K562 (cell line): ENCODE measurements around the gene SUFU. TPM values are rescaled to one million over a fixed set of nuclear protein-coding genes. Genes with fewer than 3 reads are reported as not detected.
A peak's percentile ranks its signal among the peaks of the same experiment; 100 is the strongest.

Experiments
- ATAC-seq: fragments of 200-7000 bp; cut with Tn5 transposase; 3 replicates; pipeline ENCODE4 v1.9.1; 2020; ENCODE audit warnings: moderate library complexity
- BruUV-seq: library from RNA; stranded (reverse); fragments of 400-500 nt; replicated peaks from 2 replicates; lab custom pipeline; 2021; lab: Mats Ljungman, UMichigan
- CTCF ChIA-PET: fragments of 300-600 bp; formaldehyde crosslinking; extraction: SDS; loops from one replicate; lab custom pipeline; 2021; ENCODE audit warnings: low intra/inter-chr PET ratio; lab: Yijun Ruan, JAX
- POLR2A ChIA-PET: fragments of 300-600, 350-650 bp; sonication (Branson Sonifier 250); formaldehyde crosslinking; extraction: SDS; loops from one replicate; lab custom pipeline; 2021; ENCODE audit warnings: antibody characterized with exemption, inconsistent platforms; lab: Yijun Ruan, JAX
- DNase-seq, 4 experiments: peaks; one replicate each; pipeline versions ENCODE4 v3.0.0 to v3.0.0-alpha.2; 2011 to 2018; ENCODE audit warnings: low spot score in 3 of 4, mixed read lengths in 3 of 4; ENCODE audit errors: extremely low read depth in 1 of 4
- FAIRE-seq: peaks from 2 replicates; lab custom pipeline; 2011; peaks lifted over from hg19 to GRCh38; lab: Jason Lieb, UNC
- H2AFZ ChIP-seq: 2 replicates; pipeline ENCODE4 v1.6.0; 2011; ENCODE audit warnings: low read depth, low read length, control low read depth, inconsistent platforms
- H3K27ac ChIP-seq: fragments of 200-600 bp; 3 replicates; pipeline ENCODE4 v1.8.0; 2011; ENCODE audit warnings: low read depth, mild to moderate bottlenecking, control low read depth, inconsistent platforms, low read length, moderate library complexity, mixed read lengths; ENCODE audit errors: extremely low read depth
- H3K27me3 ChIP-seq, 2 experiments: fragments of 300-600 bp in 1 of 2; 2 replicates in 1 of 2; 3 replicates in 1 of 2; pipeline versions ENCODE4 v1.6.0 to v1.8.0; 2011; ENCODE audit warnings: inconsistent platforms in 2 of 2, low read length in 2 of 2, mild to moderate bottlenecking in 1 of 2, mixed read lengths in 1 of 2, moderate library complexity in 1 of 2; ENCODE audit not compliant: control insufficient read depth in 2 of 2, insufficient read depth in 2 of 2
- H3K36me3 ChIP-seq: fragments of 300-600 bp; 3 replicates; pipeline ENCODE4 v1.8.0; 2011; ENCODE audit warnings: mild to moderate bottlenecking, low read length, inconsistent platforms; ENCODE audit not compliant: control insufficient read depth, insufficient read depth
- H3K4me1 ChIP-seq, 2 experiments: fragments of 200-600 bp in 1 of 2; replicated peaks in 1 of 2; 2 replicates in 1 of 2; 3 replicates in 1 of 2; pipeline versions ENCODE4 v1.5.1 to v1.8.0; 2011; ENCODE audit warnings: inconsistent platforms in 2 of 2, low read length in 2 of 2, mild to moderate bottlenecking in 1 of 2, mixed read lengths in 1 of 2, moderate library complexity in 1 of 2; ENCODE audit not compliant: control insufficient read depth in 2 of 2, insufficient read depth in 2 of 2
- H3K4me2 ChIP-seq: 2 replicates; pipeline ENCODE4 v1.6.1; 2011; ENCODE audit warnings: low read length, control low read depth, inconsistent platforms, mixed read lengths; ENCODE audit not compliant: insufficient read depth
- H3K4me3 ChIP-seq: fragments of 200-600 bp; sonication (generic), shearing (Covaris generic); 2 replicates; pipeline ENCODE4 v1.5.1; 2016; ENCODE audit warnings: control low read depth, inconsistent platforms
- H3K79me2 ChIP-seq: fragments of 200-600 bp; 3 replicates; pipeline ENCODE4 v1.8.0; 2011; ENCODE audit warnings: low read length, inconsistent platforms; ENCODE audit not compliant: control insufficient read depth, insufficient read depth
- H3K9ac ChIP-seq, 2 experiments: 2 replicates each; pipeline versions ENCODE4 v1.6.0 to v1.6.1; 2011; ENCODE audit warnings: low read depth in 2 of 2, low read length in 2 of 2, control low read depth in 1 of 2, inconsistent platforms in 1 of 2, mild to moderate bottlenecking in 1 of 2, mixed read lengths in 1 of 2; ENCODE audit not compliant: insufficient read depth in 1 of 2
- H3K9me1 ChIP-seq: one replicate; pipeline ENCODE4 v1.6.0; 2011; ENCODE audit warnings: inconsistent platforms, mild to moderate bottlenecking, low read length, moderate library complexity; ENCODE audit not compliant: control insufficient read depth, insufficient read depth
- H3K9me3 ChIP-seq: replicated peaks from 2 replicates; pipeline ENCODE4 v1.5.1; 2011; ENCODE audit warnings: low read depth, low read length, inconsistent platforms; ENCODE audit not compliant: control insufficient read depth, insufficient read depth
- H4K20me1 ChIP-seq: replicated peaks from 2 replicates; pipeline ENCODE4 v1.6.1; 2011; ENCODE audit warnings: low read length, inconsistent platforms, mixed read lengths; ENCODE audit not compliant: control insufficient read depth, insufficient read depth
- CREM ChIP-seq: IDR thresholded peaks from 2 replicates; pipeline ENCODE4 v1.6.1; 2014; ENCODE audit warnings: antibody characterized with exemption, low read depth
- CXXC5 ChIP-seq: fragments of 250-450 bp; sonication (Bioruptor Pico); IDR thresholded peaks from 2 replicates; pipeline ENCODE4 v1.8.0; 2022; ENCODE audit warnings: inconsistent platforms, mild to moderate bottlenecking, moderate library complexity
- FIP1L1 ChIP-seq: fragments of 200-400 bp; formaldehyde crosslinking; IDR thresholded peaks from 2 replicates; pipeline ENCODE4 v1.6.1; 2018; ENCODE audit warnings: mild to moderate bottlenecking, low read depth, low read length; ENCODE audit not compliant: poor library complexity, severe bottlenecking
- GABPA ChIP-seq: fragments of 200-800 bp; sonication (Bioruptor generic); conservative IDR thresholded peaks from 2 replicates; pipeline ENCODE4 v1.6.1; 2016; ENCODE audit warnings: low read depth, missing genetic modification characterization, missing compliant biosample characterization
- HMGN3 ChIP-seq: IDR thresholded peaks from 2 replicates; pipeline ENCODE4 v1.6.1; 2011; ENCODE audit warnings: borderline replicate concordance, low read depth, mild to moderate bottlenecking, mixed read lengths, low read length; ENCODE audit not compliant: insufficient read length; ENCODE audit errors: extremely low read depth
- JUN ChIP-seq, 2 experiments: sonication (generic) in 1 of 2; formaldehyde crosslinking in 1 of 2; IDR thresholded peaks; 2 replicates each; pipeline versions ENCODE4 v1.6.1 to v1.8.0; 2012 to 2022; ENCODE audit warnings: borderline replicate concordance in 2 of 2, mild to moderate bottlenecking in 2 of 2, improper control_type of control experiment in 1 of 2, low read depth in 1 of 2, low read length in 1 of 2, missing genetic modification reagents in 1 of 2
- NONO ChIP-seq, 2 experiments: fragments of 200-400 bp in 1 of 2; fragments of 450-650 bp in 1 of 2; formaldehyde crosslinking in 1 of 2; IDR thresholded peaks; 2 replicates each; pipeline ENCODE4 v1.6.1; 2017; ENCODE audit warnings: low read depth in 2 of 2, mild to moderate bottlenecking in 2 of 2, moderate library complexity in 2 of 2, low read length in 1 of 2
- NR2C2 ChIP-seq, 2 experiments: fragments of 200-800 bp in 1 of 2; sonication (Bioruptor generic) in 1 of 2; sonication (generic) in 1 of 2; formaldehyde crosslinking in 1 of 2; IDR thresholded peaks; 2 replicates each; pipeline versions ENCODE4 v1.6.1 to v1.8.0; 2016 to 2022; ENCODE audit warnings: mild to moderate bottlenecking in 1 of 2, missing compliant biosample characterization in 1 of 2, missing genetic modification characterization in 1 of 2, missing genetic modification reagents in 1 of 2
- PHF8 ChIP-seq: fragments of 200-600 bp; sonication (generic); IDR thresholded peaks from 2 replicates; pipeline ENCODE4 v1.6.1; 2012; ENCODE audit warnings: mixed run types, mild to moderate bottlenecking, inconsistent platforms, low read length, moderate library complexity, borderline replicate concordance
- POLR2G ChIP-seq: fragments of 200-400 bp; formaldehyde crosslinking; IDR thresholded peaks from 2 replicates; pipeline ENCODE4 v1.6.1; 2017; ENCODE audit warnings: low read depth, mild to moderate bottlenecking, antibody characterized with exemption, low read length, moderate library complexity
- SP2 ChIP-seq: IDR thresholded peaks from 2 replicates; pipeline ENCODE4 v1.6.1; 2011; ENCODE audit warnings: mild to moderate bottlenecking, low read depth, low read length, moderate library complexity; ENCODE audit not compliant: poor library complexity, severe bottlenecking; ENCODE audit errors: extremely low read depth
- TBP ChIP-seq: optimal IDR thresholded peaks from 2 replicates; pipeline ENCODE3; 2011; ENCODE audit warnings: low read depth, low read length, improper control_type of control experiment
- ZNF740 ChIP-seq, 3 experiments: fragments of 200-800 bp in 1 of 3; sonication (Bioruptor generic) in 1 of 3; sonication (generic) in 1 of 3; formaldehyde crosslinking in 1 of 3; IDR thresholded peaks; 2 replicates each; pipeline versions ENCODE4 v1.6.1 to v1.8.0; 2016 to 2022; ENCODE audit warnings: mild to moderate bottlenecking in 2 of 3, missing compliant biosample characterization in 2 of 3, missing genetic modification characterization in 2 of 3, missing genetic modification reagents in 1 of 3
- WGBS: fragments of 100-300 bp; shearing (Covaris generic); methylation state at CpG from one replicate; pipeline ENCODE4 v1.1.6; 2016; ENCODE audit warnings: low coverage, mixed read lengths; ENCODE audit not compliant: insufficient coverage; ENCODE audit errors: missing lambda C conversion rate; 5-methylcytosine and 5-hydroxymethylcytosine counted together
- in situ Hi-C: fragments of 300-500 bp; cut with MboI; formaldehyde crosslinking; loops from 4 replicates; pipeline ENCODE4 v1.15.0; 2018; ENCODE audit warnings: inconsistent platforms, mixed read lengths
- intact Hi-C: fragments of 100-400 bp; cut with micrococcal nuclease; formaldehyde crosslinking; loops from 2 replicates; pipeline ENCODE4 v1.14.2; 2022
- polyA plus RNA-seq, 8 experiments: library from polyadenylated mRNA; depleted of rRNA in 4 of 8; stranded (reverse) in 5 of 8; unstranded in 3 of 8; fragments of >200 nt; fragmentation: Nextera tagmentation in 2 of 8; fragmentation: Illumina TruSeq in 1 of 8; extraction: Ambion mirVana in 2 of 8; extraction: Trizol in 1 of 8; gene quantifications; 2 replicates each; pipeline versions ENCODE4 v1.2.1 to v1.2.3, GENCODE V29; 2011 to 2014; ENCODE audit warnings: inconsistent platforms in 1 of 8, missing spikeins in 1 of 8
- total RNA-seq, 7 experiments: library from RNA; depleted of rRNA in 6 of 7; stranded (reverse); fragments of >200 nt in 6 of 7; fragmentation: Illumina TruSeq in 2 of 7; extraction: Trizol in 2 of 7; gene quantifications; 2 replicates each; pipeline versions ENCODE4 v1.2.1 to v1.2.3, GENCODE V29; 2011 to 2021; ENCODE audit warnings: low replicate concordance in 1 of 7

Gene SUFU
- total and polyA plus RNA-seq, 9 of the 15 experiments (the other 6 are each of a cell fraction or from before 2014, with no cell fraction given): 0.59 to 6.3 (median 0.82) TPM

GRCh38 chr10:102643336-102644065, 139.7 kb downstream of the SUFU start (continued):
- TF ChIP-seq ZNF740 (CRISPR knock-in tag; IDR thresholded peaks at IDR 0.05) (no peak), ZNF740 (tag; IDR thresholded peaks at IDR 0.05) (peak in 1 of 2 experiments; percentile 80; a peak in 2 of 4 replicates), GABPA (0 out of 2 replicates have a peak, but pooled peaks have one; percentile 2), POLR2G (peak; percentile 64)

GRCh38 chr10:102644066-102644645, 140.4 kb downstream of the SUFU start, which contains the start of gene TRIM8:
Gene TRIM8, plus strand, starts transcription at chr10:102644479. Its CDS starts 139 bp downstream, at chr10:102644618.
- no peaks in the 10 kb centered on the region for H3K9me3 ChIP-seq
- H3K27me3 ChIP-seq: no peaks in the 10 kb centered on the region
- peak within 1 kb of the TSS; percentile 89 for H3K27ac ChIP-seq
- peak; percentile 39 to 62 (median 45) for DNase-seq
- POLR2A ChIA-PET: interaction anchor here (0.6 to 6.2 kb wide), 9 partner anchors 9 to 70 kb away, joined by 3 to 60 read pairs (median 5); partner anchors contain the start of genes ARL3 and SFXN2
- peak within 1 kb of the TSS; percentile 80 to 98 for H3K9ac ChIP-seq
- in situ Hi-C loops: no loop called here
- no TSS peak for BruUV-seq
- peak within 1 kb of the TSS; percentile 87 for H3K4me2 ChIP-seq
- CTCF ChIA-PET: no interaction called here
- peak within 1 kb of the TSS; percentile 29 for H2AFZ ChIP-seq
- intact Hi-C loops: loop anchor here (5.0 kb wide), 1 partner anchor 37 kb away; no protein-coding TSS in a partner anchor
- peaks cover 63% of the 10 kb centered on the region for H3K79me2 ChIP-seq
- H3K4me1 ChIP-seq: peaks cover 6 to 61% of the 10 kb centered on the region in 2 experiments; a peak in 4 of 5 replicates
- H4K20me1 ChIP-seq: 0 out of 2 replicates have a peak, but pooled peaks cover 4% of the 10 kb centered on the region
- peaks cover 3% of the 10 kb centered on the region; the same call in 2 of the 3 replicates for H3K36me3 ChIP-seq
- peak; percentile 29 for ATAC-seq
- 0% methylated on average over 20 of the region's 80 CpGs for WGBS
- H3K9me1 ChIP-seq: peaks cover 2% of the 10 kb centered on the region
- H3K4me3 ChIP-seq: peak within 1 kb of the TSS; percentile 78
- no peak for FAIRE-seq
- TF ChIP-seq PHF8: peak; percentile 42; the same call in 1 of the 2 replicates
- peak in 1 of 2 experiments; percentile 57; a peak in 2 of 4 replicates for TF ChIP-seq NONO (IDR thresholded peaks at IDR 0.05; ENCODE audit: low read depth in 2 of 2, low read length in 1 of 2)
- TF ChIP-seq CREM: 0 out of 2 replicates have a peak, but pooled peaks have one; percentile 5
- TF ChIP-seq SP2: no peak
- peak; percentile 16 for TF ChIP-seq HMGN3
- TF ChIP-seq JUN (IDR thresholded peaks at IDR 0.05; ENCODE audit: borderline replicate concordance, low read depth, low read length): no peak
- TF ChIP-seq JUN (CRISPR knock-in tag; IDR thresholded peaks at IDR 0.05; ENCODE audit: borderline replicate concordance): no peak
- peak; percentile 25 for TF ChIP-seq CXXC5
- TF ChIP-seq TBP: peak; percentile 34
- peak; percentile 52 for TF ChIP-seq FIP1L1
- TF ChIP-seq NR2C2 (CRISPR knock-in tag; IDR thresholded peaks at IDR 0.05): no peak
- TF ChIP-seq NR2C2 (tag; IDR thresholded peaks at IDR 0.05): peak; percentile 13; the same call in 1 of the 2 replicates
